Measurements from ENCODE around the gene LPCAT1. TPM values are rescaled to one million over a fixed set of nuclear protein-coding genes. Genes with fewer than 3 reads are reported as not detected.
A peak's percentile ranks its signal among the peaks of the same experiment; 100 is the strongest.

LPCAT1 gene
- total and polyA plus RNA-seq, 2 of the 13 experiments (the other 11 are each of a cell fraction or from before 2014, with no cell fraction given), result 29.8 to 90.6 TPM

DNA sequence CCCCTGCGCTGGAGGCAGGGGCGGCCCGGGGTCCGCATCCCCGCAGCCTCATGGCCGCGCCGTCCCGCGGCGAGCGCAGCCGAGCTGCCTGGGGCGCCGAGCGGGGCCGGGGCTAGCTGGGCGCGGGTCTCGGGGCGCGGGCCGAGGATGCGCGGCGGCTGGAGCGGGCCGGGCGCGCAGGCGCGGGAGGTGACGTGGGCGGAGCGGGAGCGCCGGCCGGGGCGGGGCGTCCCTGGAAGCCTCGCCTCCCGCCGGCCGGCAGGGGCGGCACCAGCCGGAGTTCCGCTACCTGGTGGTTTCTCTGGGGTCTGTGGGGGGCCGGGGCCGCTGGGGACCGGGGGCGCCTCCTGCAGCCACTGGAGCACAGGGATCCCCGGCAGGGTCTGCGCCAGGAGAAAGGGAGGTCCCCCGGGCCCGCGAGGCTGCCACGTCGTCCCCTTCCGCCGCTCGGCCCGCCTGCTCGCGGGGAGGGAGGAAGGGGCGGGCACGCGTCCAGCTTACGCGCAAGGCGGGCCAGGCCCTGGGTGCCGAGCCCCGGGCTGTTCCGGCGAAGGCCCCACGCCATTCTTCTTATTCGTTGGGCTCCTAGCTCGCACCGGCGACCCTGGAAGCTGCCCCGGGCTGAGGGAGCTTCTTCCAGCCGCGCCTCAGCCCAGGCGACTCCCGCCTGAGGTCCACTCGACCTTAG is at the start of gene LPCAT1 (continued):
- TF ChIP-seq, protein P1, sequence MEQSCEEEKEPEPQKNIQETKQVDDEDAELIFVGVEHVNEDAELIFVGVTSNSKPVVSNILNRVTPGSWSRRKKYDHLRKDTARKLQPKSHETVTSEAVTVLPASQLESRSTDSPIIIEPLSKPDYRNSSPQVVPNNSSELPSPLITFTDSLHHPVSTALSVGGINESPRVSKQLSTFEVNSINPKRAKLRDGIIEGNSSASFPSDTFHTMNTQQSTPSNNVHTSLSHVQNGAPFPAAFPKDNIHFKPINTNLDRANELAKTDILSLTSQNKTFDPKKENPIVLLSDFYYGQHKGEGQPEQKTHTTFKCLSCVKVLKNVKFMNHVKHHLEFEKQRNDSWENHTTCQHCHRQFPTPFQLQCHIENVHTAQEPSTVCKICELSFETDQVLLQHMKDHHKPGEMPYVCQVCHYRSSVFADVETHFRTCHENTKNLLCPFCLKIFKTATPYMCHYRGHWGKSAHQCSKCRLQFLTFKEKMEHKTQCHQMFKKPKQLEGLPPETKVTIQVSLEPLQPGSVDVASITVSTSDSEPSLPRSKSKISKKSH (CRISPR knock-in tag; IDR thresholded peaks at IDR 0.05; ENCODE audit: borderline replicate concordance), result peak; percentile 52; the same call in 1 of the 2 replicates
- TF ChIP-seq MYC (CRISPR knock-in tag; IDR thresholded peaks at IDR 0.05; ENCODE audit: borderline replicate concordance) (peak; percentile 76; the same call in 1 of the 2 replicates), TSC22D2 (CRISPR knock-in tag; IDR thresholded peaks at IDR 0.05; ENCODE audit: borderline replicate concordance) (no peak), NKX3-1 (CRISPR knock-in tag; IDR thresholded peaks at IDR 0.05) (0 out of 2 replicates have a peak, but pooled peaks have one; percentile 68), MIER3 (CRISPR knock-in tag; IDR thresholded peaks at IDR 0.05; ENCODE audit: borderline replicate concordance) (no peak), ZFY (CRISPR knock-in tag; IDR thresholded peaks at IDR 0.05) (peak; percentile 86), ZNF30 (CRISPR knock-in tag; IDR thresholded peaks at IDR 0.05) (no peak), CEBPG (CRISPR knock-in tag; IDR thresholded peaks at IDR 0.05) (no peak), ZNF672 (CRISPR knock-in tag; IDR thresholded peaks at IDR 0.05) (no peak), ZNF792 (CRISPR knock-in tag; IDR thresholded peaks at IDR 0.05) (0 out of 2 replicates have a peak, but pooled peaks have one; percentile 28)
- TF ChIP-seq, protein P2, sequence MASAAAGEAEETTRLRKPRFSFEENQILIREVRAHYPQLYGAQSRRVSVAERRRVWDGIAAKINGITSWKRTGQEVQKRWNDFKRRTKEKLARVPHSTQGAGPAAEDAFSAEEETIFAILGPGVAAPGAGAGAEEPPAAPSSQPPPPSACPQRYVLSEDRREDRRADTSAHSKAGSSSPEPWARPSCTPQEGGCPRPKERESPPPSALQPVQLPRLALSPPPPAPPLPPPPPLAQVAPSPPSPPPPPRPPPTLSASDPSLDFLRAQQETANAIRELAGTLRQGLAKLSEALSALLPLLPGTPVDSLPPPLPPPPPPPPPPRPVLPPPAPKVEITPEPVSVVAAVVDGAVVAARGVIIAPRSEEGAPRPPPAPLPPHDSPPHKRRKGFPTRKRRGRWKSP (CRISPR knock-in tag; IDR thresholded peaks at IDR 0.05), result no peak
- TF ChIP-seq, protein P3, sequence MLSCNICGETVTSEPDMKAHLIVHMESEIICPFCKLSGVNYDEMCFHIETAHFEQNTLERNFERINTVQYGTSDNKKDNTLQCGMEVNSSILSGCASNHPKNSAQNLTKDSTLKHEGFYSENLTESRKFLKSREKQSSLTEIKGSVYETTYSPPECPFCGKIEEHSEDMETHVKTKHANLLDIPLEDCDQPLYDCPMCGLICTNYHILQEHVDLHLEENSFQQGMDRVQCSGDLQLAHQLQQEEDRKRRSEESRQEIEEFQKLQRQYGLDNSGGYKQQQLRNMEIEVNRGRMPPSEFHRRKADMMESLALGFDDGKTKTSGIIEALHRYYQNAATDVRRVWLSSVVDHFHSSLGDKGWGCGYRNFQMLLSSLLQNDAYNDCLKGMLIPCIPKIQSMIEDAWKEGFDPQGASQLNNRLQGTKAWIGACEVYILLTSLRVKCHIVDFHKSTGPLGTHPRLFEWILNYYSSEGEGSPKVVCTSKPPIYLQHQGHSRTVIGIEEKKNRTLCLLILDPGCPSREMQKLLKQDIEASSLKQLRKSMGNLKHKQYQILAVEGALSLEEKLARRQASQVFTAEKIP (CRISPR knock-in tag; IDR thresholded peaks at IDR 0.05; ENCODE audit: borderline replicate concordance), result no peak
- TF ChIP-seq, protein P4, sequence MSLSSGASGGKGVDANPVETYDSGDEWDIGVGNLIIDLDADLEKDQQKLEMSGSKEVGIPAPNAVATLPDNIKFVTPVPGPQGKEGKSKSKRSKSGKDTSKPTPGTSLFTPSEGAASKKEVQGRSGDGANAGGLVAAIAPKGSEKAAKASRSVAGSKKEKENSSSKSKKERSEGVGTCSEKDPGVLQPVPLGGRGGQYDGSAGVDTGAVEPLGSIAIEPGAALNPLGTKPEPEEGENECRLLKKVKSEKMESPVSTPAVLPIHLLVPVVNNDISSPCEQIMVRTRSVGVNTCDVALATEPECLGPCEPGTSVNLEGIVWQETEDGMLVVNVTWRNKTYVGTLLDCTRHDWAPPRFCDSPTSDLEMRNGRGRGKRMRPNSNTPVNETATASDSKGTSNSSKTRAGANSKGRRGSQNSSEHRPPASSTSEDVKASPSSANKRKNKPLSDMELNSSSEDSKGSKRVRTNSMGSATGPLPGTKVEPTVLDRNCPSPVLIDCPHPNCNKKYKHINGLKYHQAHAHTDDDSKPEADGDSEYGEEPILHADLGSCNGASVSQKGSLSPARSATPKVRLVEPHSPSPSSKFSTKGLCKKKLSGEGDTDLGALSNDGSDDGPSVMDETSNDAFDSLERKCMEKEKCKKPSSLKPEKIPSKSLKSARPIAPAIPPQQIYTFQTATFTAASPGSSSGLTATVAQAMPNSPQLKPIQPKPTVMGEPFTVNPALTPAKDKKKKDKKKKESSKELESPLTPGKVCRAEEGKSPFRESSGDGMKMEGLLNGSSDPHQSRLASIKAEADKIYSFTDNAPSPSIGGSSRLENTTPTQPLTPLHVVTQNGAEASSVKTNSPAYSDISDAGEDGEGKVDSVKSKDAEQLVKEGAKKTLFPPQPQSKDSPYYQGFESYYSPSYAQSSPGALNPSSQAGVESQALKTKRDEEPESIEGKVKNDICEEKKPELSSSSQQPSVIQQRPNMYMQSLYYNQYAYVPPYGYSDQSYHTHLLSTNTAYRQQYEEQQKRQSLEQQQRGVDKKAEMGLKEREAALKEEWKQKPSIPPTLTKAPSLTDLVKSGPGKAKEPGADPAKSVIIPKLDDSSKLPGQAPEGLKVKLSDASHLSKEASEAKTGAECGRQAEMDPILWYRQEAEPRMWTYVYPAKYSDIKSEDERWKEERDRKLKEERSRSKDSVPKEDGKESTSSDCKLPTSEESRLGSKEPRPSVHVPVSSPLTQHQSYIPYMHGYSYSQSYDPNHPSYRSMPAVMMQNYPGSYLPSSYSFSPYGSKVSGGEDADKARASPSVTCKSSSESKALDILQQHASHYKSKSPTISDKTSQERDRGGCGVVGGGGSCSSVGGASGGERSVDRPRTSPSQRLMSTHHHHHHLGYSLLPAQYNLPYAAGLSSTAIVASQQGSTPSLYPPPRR (CRISPR knock-in tag; IDR thresholded peaks at IDR 0.05; ENCODE audit: borderline replicate concordance), result no peak
- TF ChIP-seq, protein P5, sequence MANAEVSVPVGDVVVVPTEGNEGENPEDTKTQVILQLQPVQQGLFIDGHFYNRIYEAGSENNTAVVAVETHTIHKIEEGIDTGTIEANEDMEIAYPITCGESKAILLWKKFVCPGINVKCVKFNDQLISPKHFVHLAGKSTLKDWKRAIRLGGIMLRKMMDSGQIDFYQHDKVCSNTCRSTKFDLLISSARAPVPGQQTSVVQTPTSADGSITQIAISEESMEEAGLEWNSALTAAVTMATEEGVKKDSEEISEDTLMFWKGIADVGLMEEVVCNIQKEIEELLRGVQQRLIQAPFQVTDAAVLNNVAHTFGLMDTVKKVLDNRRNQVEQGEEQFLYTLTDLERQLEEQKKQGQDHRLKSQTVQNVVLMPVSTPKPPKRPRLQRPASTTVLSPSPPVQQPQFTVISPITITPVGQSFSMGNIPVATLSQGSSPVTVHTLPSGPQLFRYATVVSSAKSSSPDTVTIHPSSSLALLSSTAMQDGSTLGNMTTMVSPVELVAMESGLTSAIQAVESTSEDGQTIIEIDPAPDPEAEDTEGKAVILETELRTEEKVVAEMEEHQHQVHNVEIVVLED (CRISPR knock-in tag; IDR thresholded peaks at IDR 0.05; ENCODE audit: borderline replicate concordance), result no peak
- TF ChIP-seq, protein P6, sequence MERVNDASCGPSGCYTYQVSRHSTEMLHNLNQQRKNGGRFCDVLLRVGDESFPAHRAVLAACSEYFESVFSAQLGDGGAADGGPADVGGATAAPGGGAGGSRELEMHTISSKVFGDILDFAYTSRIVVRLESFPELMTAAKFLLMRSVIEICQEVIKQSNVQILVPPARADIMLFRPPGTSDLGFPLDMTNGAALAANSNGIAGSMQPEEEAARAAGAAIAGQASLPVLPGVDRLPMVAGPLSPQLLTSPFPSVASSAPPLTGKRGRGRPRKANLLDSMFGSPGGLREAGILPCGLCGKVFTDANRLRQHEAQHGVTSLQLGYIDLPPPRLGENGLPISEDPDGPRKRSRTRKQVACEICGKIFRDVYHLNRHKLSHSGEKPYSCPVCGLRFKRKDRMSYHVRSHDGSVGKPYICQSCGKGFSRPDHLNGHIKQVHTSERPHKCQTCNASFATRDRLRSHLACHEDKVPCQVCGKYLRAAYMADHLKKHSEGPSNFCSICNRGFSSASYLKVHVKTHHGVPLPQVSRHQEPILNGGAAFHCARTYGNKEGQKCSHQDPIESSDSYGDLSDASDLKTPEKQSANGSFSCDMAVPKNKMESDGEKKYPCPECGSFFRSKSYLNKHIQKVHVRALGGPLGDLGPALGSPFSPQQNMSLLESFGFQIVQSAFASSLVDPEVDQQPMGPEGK (CRISPR knock-in tag; IDR thresholded peaks at IDR 0.05), result peak; percentile 40; the same call in 1 of the 2 replicates

Measured in HepG2 (cell line).